ENCODE results near the gene RCC2. TPM values are rescaled to one million over a fixed set of nuclear protein-coding genes. Genes with fewer than 3 reads are reported as not detected.
"Not testable (repeated sequence)": the region's sequence is repeated elsewhere in the genome, so short reads cannot be mapped to it uniquely, and the experiment has no call there.

The RCC2 gene
- total RNA-seq, 1 experiment from 2014 or later = 94.5 TPM

DNA sequence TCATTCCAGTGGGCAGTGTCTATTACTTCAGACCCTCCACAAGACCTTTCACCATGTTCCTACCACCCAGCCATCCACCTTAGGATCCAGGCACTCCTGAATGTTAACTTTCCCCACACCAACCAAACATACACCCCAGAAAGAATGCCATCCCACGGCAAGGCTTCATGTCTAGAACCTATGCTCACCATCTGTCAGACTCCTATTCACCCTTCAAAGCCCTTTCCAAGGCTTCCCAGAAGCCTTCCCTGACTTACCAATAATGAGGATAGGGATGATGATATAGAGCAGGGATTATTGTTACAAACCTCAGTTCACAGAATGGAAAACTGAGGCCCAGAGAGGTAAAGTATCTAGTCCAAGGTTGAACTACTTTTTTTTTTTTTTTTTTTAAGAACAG, 19.3 kb upstream of the RCC2 start:
- H3K36me3 ChIP-seq (ENCODE audit: insufficient read depth, low read length) = no peaks in the 10 kb centered on the region
- no peak overlapping the region for H3K4me3 ChIP-seq (ENCODE audit: low read length)
- H3K9ac ChIP-seq (ENCODE audit: low read length) = no peak overlapping the region
- no peak overlapping the region for H2AFZ ChIP-seq (ENCODE audit: low read length)
- no peak overlapping the region for H3K27ac ChIP-seq (ENCODE audit: low read length)
- no peaks in the 10 kb centered on the region for H3K27me3 ChIP-seq (ENCODE audit: low read length)
- H3K4me1 ChIP-seq (ENCODE audit: low read length) = no peaks in the 10 kb centered on the region
- no peaks in the 10 kb centered on the region for H3K79me2 ChIP-seq (ENCODE audit: low read length)
- no peaks in the 10 kb centered on the region for H3K9me2 ChIP-seq (replicated peaks; ENCODE audit: insufficient read depth, low read length)
- no peak for DNase-seq
- H4K20me1 ChIP-seq (ENCODE audit: insufficient read depth, low read depth, low read length) = no peaks in the 10 kb centered on the region
- no peaks in the 10 kb centered on the region for H3K9me3 ChIP-seq (ENCODE audit: low read length)
- no peak overlapping the region for H3K4me2 ChIP-seq (ENCODE audit: low read depth, low read length, poor library complexity, severe bottlenecking)

DNA sequence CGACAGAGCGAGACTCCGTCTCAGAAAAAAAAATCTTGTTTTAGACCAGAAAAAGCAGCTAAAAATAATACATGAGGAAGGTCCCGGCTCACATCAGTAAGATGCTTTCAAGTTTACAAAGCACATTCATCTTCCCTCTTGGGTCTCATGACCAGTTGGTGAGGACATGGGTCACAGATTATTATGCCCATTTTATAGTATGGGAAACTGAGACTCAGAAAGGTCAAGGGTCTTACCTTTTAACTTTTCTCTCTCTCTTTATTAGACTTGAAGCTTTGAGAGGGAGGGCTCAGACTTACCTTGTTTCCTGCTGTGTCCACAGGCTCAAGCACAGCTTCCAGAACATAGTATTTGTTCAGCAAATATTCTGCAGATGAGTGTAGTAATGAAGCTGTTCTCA, 13.2 kb upstream of the RCC2 start:
- H3K9me3 ChIP-seq (ENCODE audit: low read length) = no peaks in the 10 kb centered on the region
- no peaks in the 10 kb centered on the region for H3K4me1 ChIP-seq (ENCODE audit: low read length)
- no peak for DNase-seq
- H3K9me2 ChIP-seq (replicated peaks; ENCODE audit: insufficient read depth, low read length) = no peaks in the 10 kb centered on the region
- no peaks in the 10 kb centered on the region for H4K20me1 ChIP-seq (ENCODE audit: insufficient read depth, low read depth, low read length)
- H2AFZ ChIP-seq (ENCODE audit: low read length) = no peak overlapping the region
- no peaks in the 10 kb centered on the region for H3K36me3 ChIP-seq (ENCODE audit: insufficient read depth, low read length)
- H3K79me2 ChIP-seq (ENCODE audit: low read length) = no peaks in the 10 kb centered on the region
- H3K4me2 ChIP-seq (ENCODE audit: low read depth, low read length, poor library complexity, severe bottlenecking) = no peak overlapping the region
- no peak overlapping the region for H3K9ac ChIP-seq (ENCODE audit: low read length)
- no peak overlapping the region for H3K4me3 ChIP-seq (ENCODE audit: low read length)
- H3K27ac ChIP-seq (ENCODE audit: low read length) = no peak overlapping the region
- no peaks in the 10 kb centered on the region for H3K27me3 ChIP-seq (ENCODE audit: low read length)

DNA sequence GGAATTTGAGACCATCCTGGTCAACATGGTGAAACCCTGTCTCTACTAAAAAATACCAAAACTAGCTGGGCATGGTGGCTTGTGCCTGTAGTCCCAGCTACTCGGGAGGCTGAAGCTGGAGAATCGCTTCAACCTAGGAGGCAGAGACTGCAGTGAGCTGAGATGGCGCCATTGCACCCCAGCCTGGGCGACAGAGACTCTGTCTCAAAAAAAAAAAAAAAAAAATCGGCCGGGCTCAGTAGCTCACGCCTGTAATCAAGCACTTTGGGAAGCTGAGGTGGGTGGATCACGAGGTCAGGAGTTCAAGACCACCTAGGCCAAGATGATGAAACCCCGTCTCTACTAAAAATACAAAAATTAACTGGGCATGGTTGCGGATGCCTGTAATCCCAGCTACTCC, 12.7 kb upstream of the RCC2 start:
- H3K9me3 ChIP-seq (ENCODE audit: low read length); H3K27ac ChIP-seq (ENCODE audit: low read length); DNase-seq; H3K9me2 ChIP-seq (replicated peaks; ENCODE audit: insufficient read depth, low read length); H3K27me3 ChIP-seq (ENCODE audit: low read length); H3K36me3 ChIP-seq (ENCODE audit: insufficient read depth, low read length); H3K79me2 ChIP-seq (ENCODE audit: low read length); H3K4me1 ChIP-seq (ENCODE audit: low read length); H4K20me1 ChIP-seq (ENCODE audit: insufficient read depth, low read depth, low read length); H3K9ac ChIP-seq (ENCODE audit: low read length); H3K4me3 ChIP-seq (ENCODE audit: low read length); H3K4me2 ChIP-seq (ENCODE audit: low read depth, low read length, poor library complexity, severe bottlenecking): not testable (repeated sequence)
- peak overlapping the region; percentile 58; the same call in 1 of the 2 replicates for H2AFZ ChIP-seq (ENCODE audit: low read length)

DNA sequence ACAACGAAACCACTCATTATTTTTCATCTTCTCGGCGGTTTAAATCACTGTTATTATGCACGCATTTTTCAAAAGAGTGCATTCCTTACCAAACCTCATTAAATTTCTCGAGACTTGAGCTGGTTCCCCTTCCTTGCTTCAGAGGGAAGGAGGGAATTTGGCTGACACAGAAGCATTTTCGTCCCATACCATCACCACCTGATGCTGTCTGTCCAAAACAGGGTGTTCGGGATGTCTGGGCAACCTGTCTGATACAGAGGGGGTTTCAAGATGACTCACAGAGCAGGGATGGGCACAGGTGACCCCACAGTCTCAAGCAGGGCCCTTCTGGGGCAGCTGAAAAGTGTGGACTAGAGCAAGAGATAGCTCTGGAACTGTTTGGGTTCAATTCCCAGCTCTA, 12.3 kb upstream of the RCC2 start:
- Histone ChIP-seq H3K4me3 (ENCODE audit: low read length) (no peak overlapping the region), H4K20me1 (ENCODE audit: insufficient read depth, low read depth, low read length) (no peaks in the 10 kb centered on the region), H3K36me3 (ENCODE audit: insufficient read depth, low read length) (no peaks in the 10 kb centered on the region), H3K27ac (ENCODE audit: low read length) (no peak overlapping the region), H3K9me2 (replicated peaks; ENCODE audit: insufficient read depth, low read length) (no peaks in the 10 kb centered on the region), H2AFZ (ENCODE audit: low read length) (peak overlapping the region; percentile 58; the same call in 1 of the 2 replicates), H3K9me3 (ENCODE audit: low read length) (no peaks in the 10 kb centered on the region), H3K4me1 (ENCODE audit: low read length) (no peaks in the 10 kb centered on the region), H3K4me2 (ENCODE audit: low read depth, low read length, poor library complexity, severe bottlenecking) (no peak overlapping the region), H3K9ac (ENCODE audit: low read length) (no peak overlapping the region), H3K79me2 (ENCODE audit: low read length) (no peaks in the 10 kb centered on the region), H3K27me3 (ENCODE audit: low read length) (no peaks in the 10 kb centered on the region)
- DNase-seq = no peak

DNA sequence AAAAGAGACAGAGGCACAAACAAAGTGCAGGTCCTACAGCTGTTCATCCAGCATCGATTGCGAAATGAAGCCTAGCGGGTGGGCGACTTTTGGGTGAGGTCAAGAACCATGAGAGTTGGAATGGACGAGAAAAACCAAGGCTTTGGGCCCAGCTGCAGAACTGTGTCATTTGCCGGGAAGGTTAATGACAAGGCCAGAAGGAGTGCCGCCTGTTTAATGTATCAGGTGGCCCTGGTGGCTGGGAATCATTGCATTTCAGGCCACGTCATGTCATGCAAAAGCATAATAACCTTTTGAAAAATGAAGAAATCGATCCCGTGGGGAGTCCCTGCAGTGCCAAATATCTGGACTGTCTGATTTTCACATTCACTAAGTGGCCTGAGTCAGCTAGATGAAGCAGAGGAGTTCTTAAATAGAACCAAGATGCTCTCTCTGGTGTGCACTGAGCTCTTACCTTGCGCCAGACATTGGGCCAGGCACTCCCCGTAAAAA, 8.1 kb upstream of the RCC2 start:
- Histone ChIP-seq H3K27me3 (ENCODE audit: low read length) (no peaks in the 10 kb centered on the region), H3K9me3 (ENCODE audit: low read length) (no peaks in the 10 kb centered on the region)
- no peak for DNase-seq

DNA sequence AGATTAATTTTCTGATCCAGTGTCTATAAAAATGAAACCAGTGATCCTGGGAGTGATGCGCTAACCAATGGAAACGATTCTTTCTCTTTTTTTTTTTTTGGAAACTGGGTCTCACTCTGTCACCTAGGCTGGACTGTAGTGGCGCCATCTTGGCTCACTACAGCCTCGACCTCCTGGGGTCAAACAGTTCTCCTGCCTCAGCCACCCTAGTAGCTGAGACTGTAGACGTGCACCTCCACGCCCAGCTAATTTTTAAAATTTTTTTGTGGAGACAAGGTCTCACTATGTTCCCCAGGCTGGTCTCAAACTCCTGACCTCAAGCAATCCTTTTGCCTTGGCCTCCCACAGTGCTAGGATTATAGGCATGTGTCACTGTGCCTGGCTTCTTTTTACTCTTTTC, 3.4 kb upstream of the RCC2 start:
- Histone ChIP-seq H3K9me3 (ENCODE audit: low read length) (no peaks in the 10 kb centered on the region), H3K4me2 (ENCODE audit: low read depth, low read length, poor library complexity, severe bottlenecking) (no peak overlapping the region), H3K9me2 (replicated peaks; ENCODE audit: insufficient read depth, low read length) (no peaks in the 10 kb centered on the region)

More for the DNA sequence above, 8.1 kb upstream of the RCC2 start:
- Histone ChIP-seq H3K79me2 (ENCODE audit: low read length) (no peaks in the 10 kb centered on the region), H3K4me3 (ENCODE audit: low read length) (no peak overlapping the region), H3K9me2 (replicated peaks; ENCODE audit: insufficient read depth, low read length) (no peaks in the 10 kb centered on the region), H3K4me2 (ENCODE audit: low read depth, low read length, poor library complexity, severe bottlenecking) (no peak overlapping the region), H3K9ac (ENCODE audit: low read length) (no peak overlapping the region), H3K4me1 (ENCODE audit: low read length) (no peaks in the 10 kb centered on the region), H4K20me1 (ENCODE audit: insufficient read depth, low read depth, low read length) (no peaks in the 10 kb centered on the region), H3K36me3 (ENCODE audit: insufficient read depth, low read length) (no peaks in the 10 kb centered on the region), H3K27ac (ENCODE audit: low read length) (no peak overlapping the region), H2AFZ (ENCODE audit: low read length) (no peak overlapping the region)

DNA sequence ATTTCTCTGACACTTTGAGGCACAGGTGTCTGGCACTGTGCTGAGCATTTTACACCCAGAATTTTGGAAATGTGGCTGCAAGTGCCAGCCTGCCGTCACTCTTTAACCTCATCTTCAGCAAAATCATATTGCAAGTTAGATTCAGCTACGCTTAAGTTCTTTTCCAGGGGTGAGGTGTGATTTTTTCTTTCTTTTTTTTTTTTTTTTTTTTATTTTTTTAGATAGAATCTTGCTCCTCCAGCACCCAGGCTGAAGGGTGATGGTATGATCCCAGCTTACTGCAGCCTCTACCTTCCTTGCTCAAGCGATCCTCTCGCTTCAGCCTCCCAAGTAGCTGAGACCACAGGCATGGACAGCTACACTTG, 2.5 kb upstream of the RCC2 start:
- H3K36me3 ChIP-seq (ENCODE audit: insufficient read depth, low read length) = peaks cover 4% of the 10 kb centered on the region
- DNase-seq = no peak
- H4K20me1 ChIP-seq (ENCODE audit: insufficient read depth, low read depth, low read length) = peaks cover 5% of the 10 kb centered on the region
- H3K27ac ChIP-seq (ENCODE audit: low read length) = no peak overlapping the region
- H3K9ac ChIP-seq (ENCODE audit: low read length) = no peak overlapping the region
- no peak overlapping the region for H3K4me2 ChIP-seq (ENCODE audit: low read depth, low read length, poor library complexity, severe bottlenecking)
- peaks cover 15% of the 10 kb centered on the region for H3K79me2 ChIP-seq (ENCODE audit: low read length)
- no peaks in the 10 kb centered on the region for H3K27me3 ChIP-seq (ENCODE audit: low read length)
- H3K9me3 ChIP-seq (ENCODE audit: low read length) = no peaks in the 10 kb centered on the region
- H3K9me2 ChIP-seq (replicated peaks; ENCODE audit: insufficient read depth, low read length) = no peaks in the 10 kb centered on the region
- no peak overlapping the region for H2AFZ ChIP-seq (ENCODE audit: low read length)
- H3K4me3 ChIP-seq (ENCODE audit: low read length) = no peak overlapping the region
- peaks cover 11% of the 10 kb centered on the region for H3K4me1 ChIP-seq (ENCODE audit: low read length)

More for the DNA sequence above, 3.4 kb upstream of the RCC2 start:
- peaks cover 9% of the 10 kb centered on the region for H3K79me2 ChIP-seq (ENCODE audit: low read length)
- no peaks in the 10 kb centered on the region for H3K27me3 ChIP-seq (ENCODE audit: low read length)
- DNase-seq = no peak
- H3K9ac ChIP-seq (ENCODE audit: low read length) = no peak overlapping the region
- no peaks in the 10 kb centered on the region for H4K20me1 ChIP-seq (ENCODE audit: insufficient read depth, low read depth, low read length)
- H2AFZ ChIP-seq (ENCODE audit: low read length) = no peak overlapping the region
- H3K36me3 ChIP-seq (ENCODE audit: insufficient read depth, low read length) = no peaks in the 10 kb centered on the region
- H3K4me3 ChIP-seq (ENCODE audit: low read length) = no peak overlapping the region
- peaks cover 7% of the 10 kb centered on the region for H3K4me1 ChIP-seq (ENCODE audit: low read length)
- no peak overlapping the region for H3K27ac ChIP-seq (ENCODE audit: low read length)

DNA sequence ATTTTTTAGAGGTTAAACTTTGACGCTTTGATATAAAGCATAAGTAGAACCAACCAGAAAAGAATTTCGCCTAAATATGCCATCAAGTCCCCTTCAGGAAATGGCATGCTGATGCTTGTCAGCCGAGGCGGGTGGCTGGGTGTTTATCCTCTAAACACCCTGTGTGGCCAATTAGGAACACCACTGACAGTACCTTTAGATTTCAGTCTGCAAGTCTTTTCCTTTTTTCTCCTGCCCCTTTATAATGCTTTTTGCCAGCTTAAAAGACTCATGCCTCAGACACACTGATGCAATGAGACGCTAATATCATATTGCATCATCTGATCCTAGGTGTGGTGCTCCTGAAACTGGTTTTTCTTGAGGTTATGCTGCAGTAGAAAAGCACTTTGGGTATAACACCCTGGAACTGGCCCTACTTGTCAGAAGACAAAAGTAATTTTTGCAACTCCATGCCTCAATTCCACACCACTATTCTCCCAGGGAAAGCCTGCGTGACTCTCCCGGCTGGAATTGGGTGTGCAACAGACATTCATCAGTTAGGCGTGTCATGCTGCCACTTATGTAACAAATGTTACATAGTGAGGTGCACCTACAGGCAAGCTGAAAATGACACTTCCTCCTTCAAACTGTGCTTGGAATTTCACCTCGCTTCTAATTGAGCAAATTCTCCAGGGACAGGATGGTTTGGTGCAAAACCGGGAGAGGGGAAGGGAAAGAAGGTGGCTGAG, 2.0 kb upstream of the RCC2 start:
- Histone ChIP-seq H3K27ac (ENCODE audit: low read length) (no peak overlapping the region), H3K4me2 (ENCODE audit: low read depth, low read length, poor library complexity, severe bottlenecking) (no peak overlapping the region), H3K9ac (ENCODE audit: low read length) (no peak overlapping the region)

More for the DNA sequence above, 2.0 kb upstream of the RCC2 start:
- no peaks in the 10 kb centered on the region for H3K9me2 ChIP-seq (replicated peaks; ENCODE audit: insufficient read depth, low read length)
- no peaks in the 10 kb centered on the region for H3K9me3 ChIP-seq (ENCODE audit: low read length)
- H3K4me3 ChIP-seq (ENCODE audit: low read length) = no peak overlapping the region
- peaks cover 10% of the 10 kb centered on the region for H4K20me1 ChIP-seq (ENCODE audit: insufficient read depth, low read depth, low read length)
- peaks cover 9% of the 10 kb centered on the region for H3K36me3 ChIP-seq (ENCODE audit: insufficient read depth, low read length)
- H2AFZ ChIP-seq (ENCODE audit: low read length) = no peak overlapping the region
- peaks cover 20% of the 10 kb centered on the region for H3K79me2 ChIP-seq (ENCODE audit: low read length)
- H3K27me3 ChIP-seq (ENCODE audit: low read length) = no peaks in the 10 kb centered on the region
- H3K4me1 ChIP-seq (ENCODE audit: low read length) = peaks cover 17% of the 10 kb centered on the region
- DNase-seq = no peak

Measured in Karpas-422 (cell line).